Measurements from ENCODE around the gene GARIN3.

The GARIN3 gene

GRCh38 chr5:157160001-157160400 is 6.1 kb downstream of the GARIN3 start:
- Histone ChIP-seq H3K4me3 (replicated peaks; ENCODE audit: insufficient read depth, low read length) (no peak overlapping the region), H3K27me3 (ENCODE audit: insufficient read depth, poor library complexity, severe bottlenecking) (peaks cover 3% of the 10 kb centered on the region), H3K27ac (replicated peaks) (no peak overlapping the region)
- TF ChIP-seq CTCF (IDR thresholded peaks at IDR 0.05; ENCODE audit: insufficient read depth, low read length) (no peak), REST (IDR thresholded peaks at IDR 0.05; ENCODE audit: insufficient replicate concordance, low read depth) (no peak), POLR2AphosphoS5 (IDR thresholded peaks at IDR 0.05; ENCODE audit: low read depth) (no peak), GABPA (IDR thresholded peaks at IDR 0.05; ENCODE audit: low read depth) (no peak)
- DNase-seq (ENCODE audit: low read depth in 1 of 2, low spot score in 1 of 2): no peak

GRCh38 chr5:157159209-157159751 is 6.8 kb downstream of the GARIN3 start:
- no peak for DNase-seq (ENCODE audit: low read depth in 1 of 2, low spot score in 1 of 2)
- TF ChIP-seq POLR2AphosphoS5 (IDR thresholded peaks at IDR 0.05; ENCODE audit: low read depth): no peak
- no peak for TF ChIP-seq REST (IDR thresholded peaks at IDR 0.05; ENCODE audit: insufficient replicate concordance, low read depth)
- TF ChIP-seq CTCF (IDR thresholded peaks at IDR 0.05; ENCODE audit: insufficient read depth, low read length): no peak
- no peak for TF ChIP-seq GABPA (IDR thresholded peaks at IDR 0.05; ENCODE audit: low read depth)
- TF ChIP-seq SPI1 (IDR thresholded peaks at IDR 0.05; ENCODE audit: borderline replicate concordance, low read depth): no peak
- H3K4me3 ChIP-seq (replicated peaks; ENCODE audit: insufficient read depth, low read length): no peak overlapping the region
- no peak overlapping the region for H3K27ac ChIP-seq (replicated peaks)
- peaks cover 3% of the 10 kb centered on the region for H3K27me3 ChIP-seq (ENCODE audit: insufficient read depth, poor library complexity, severe bottlenecking)

- no peak for DNase-seq (ENCODE audit: low read depth in 1 of 2, low spot score in 1 of 2)
- Histone ChIP-seq H3K27ac (replicated peaks) (no peak overlapping the region), H3K27me3 (ENCODE audit: insufficient read depth, poor library complexity, severe bottlenecking) (peaks cover 3% of the 10 kb centered on the region), H3K4me3 (replicated peaks; ENCODE audit: insufficient read depth, low read length) (no peak overlapping the region)
- no peak for TF ChIP-seq GABPA (IDR thresholded peaks at IDR 0.05; ENCODE audit: low read depth)
These were observed 8.7 kb downstream of the GARIN3 start for GRCh38 chr5:157157293-157157891.

- TF ChIP-seq REST (IDR thresholded peaks at IDR 0.05; ENCODE audit: insufficient replicate concordance, low read depth) (no peak), GABPA (IDR thresholded peaks at IDR 0.05; ENCODE audit: low read depth) (no peak), CTCF (IDR thresholded peaks at IDR 0.05; ENCODE audit: insufficient read depth, low read length) (no peak), POLR2AphosphoS5 (IDR thresholded peaks at IDR 0.05; ENCODE audit: low read depth) (no peak), SPI1 (IDR thresholded peaks at IDR 0.05; ENCODE audit: borderline replicate concordance, low read depth) (no peak)
- Histone ChIP-seq H3K27ac (replicated peaks) (no peak overlapping the region), H3K4me3 (replicated peaks; ENCODE audit: insufficient read depth, low read length) (no peak overlapping the region), H3K27me3 (ENCODE audit: insufficient read depth, poor library complexity, severe bottlenecking) (peaks cover 3% of the 10 kb centered on the region)
- no peak for DNase-seq (ENCODE audit: low read depth in 1 of 2, low spot score in 1 of 2)
These were observed 10.8 kb downstream of the GARIN3 start for GRCh38 chr5:157155297-157155696.
